Activated CD4-positive, CD25-positive, alpha-beta regulatory T cell treated with anti-CD3 and anti-CD28 coated beads, Interleukin-2, amount 50 U/mL, for 24 hours (primary cell): ENCODE data around the gene OTUD1.
"Not testable (repeated sequence)": the region's sequence is repeated elsewhere in the genome, so short reads cannot be mapped to it uniquely, and the experiment has no call there.

ENCODE experiments used
- ATAC-seq, 2 donors: fragments of 150-1000 bp; cut with Tn5 transposase; one replicate each; pipeline ENCODE4 v1.10.0; 2021; ENCODE audit warnings: mild to moderate bottlenecking in 1 of 2, moderate library complexity in 1 of 2

The OTUD1 gene, protein sequence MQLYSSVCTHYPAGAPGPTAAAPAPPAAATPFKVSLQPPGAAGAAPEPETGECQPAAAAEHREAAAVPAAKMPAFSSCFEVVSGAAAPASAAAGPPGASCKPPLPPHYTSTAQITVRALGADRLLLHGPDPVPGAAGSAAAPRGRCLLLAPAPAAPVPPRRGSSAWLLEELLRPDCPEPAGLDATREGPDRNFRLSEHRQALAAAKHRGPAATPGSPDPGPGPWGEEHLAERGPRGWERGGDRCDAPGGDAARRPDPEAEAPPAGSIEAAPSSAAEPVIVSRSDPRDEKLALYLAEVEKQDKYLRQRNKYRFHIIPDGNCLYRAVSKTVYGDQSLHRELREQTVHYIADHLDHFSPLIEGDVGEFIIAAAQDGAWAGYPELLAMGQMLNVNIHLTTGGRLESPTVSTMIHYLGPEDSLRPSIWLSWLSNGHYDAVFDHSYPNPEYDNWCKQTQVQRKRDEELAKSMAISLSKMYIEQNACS

DNA sequence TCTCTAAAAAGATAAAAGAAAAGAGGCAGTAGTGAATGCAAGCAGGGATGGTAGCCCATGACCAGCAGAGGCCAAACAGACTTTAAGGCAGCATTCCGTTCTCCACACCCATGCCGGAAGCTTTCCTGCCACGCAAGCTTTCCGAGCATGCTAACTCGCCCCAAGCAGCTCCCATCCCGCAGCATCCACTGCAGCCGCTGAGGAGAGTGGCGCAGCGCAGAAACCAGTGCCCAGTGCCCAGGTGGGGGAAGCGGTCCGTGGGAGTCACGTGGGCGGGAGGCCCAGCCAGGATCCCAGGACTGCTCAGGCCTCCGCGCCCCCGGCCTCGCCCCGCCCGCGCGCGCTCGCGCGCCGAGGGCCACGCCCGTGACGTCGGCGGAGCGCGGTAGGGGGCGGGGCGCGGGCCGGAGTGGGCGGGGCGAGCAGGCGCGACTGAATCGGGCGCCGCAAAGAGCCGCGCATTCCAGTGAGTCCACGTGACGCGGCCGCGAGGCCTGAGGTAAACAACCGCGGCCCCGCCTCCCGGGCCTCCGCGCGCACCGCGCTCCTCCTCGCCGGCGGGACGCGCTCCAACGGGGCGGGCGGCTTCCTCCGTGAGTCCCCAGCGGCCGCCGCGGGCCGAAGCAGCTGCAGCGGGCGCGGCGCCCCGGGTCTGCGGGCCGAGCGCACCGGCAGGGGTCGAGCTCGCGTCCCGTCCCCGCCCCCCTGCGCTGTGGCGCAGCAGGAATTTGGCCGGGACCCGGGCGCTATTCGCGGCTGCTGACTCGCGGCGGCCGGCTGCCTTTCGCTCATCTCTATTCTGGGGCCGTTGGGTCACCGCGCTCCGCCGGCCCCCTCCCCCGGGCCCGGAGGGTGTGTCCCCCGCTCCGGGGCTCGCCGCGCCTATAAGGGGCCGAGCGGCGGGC lies at the start of gene OTUD1:
TSS of gene OTUD1 (plus strand) at position 529 of the 905 bp plus-strand sequence. CDS start 383 bp downstream, outside the sequence.
- ATAC-seq: peak; percentile 84 to 86

DNA sequence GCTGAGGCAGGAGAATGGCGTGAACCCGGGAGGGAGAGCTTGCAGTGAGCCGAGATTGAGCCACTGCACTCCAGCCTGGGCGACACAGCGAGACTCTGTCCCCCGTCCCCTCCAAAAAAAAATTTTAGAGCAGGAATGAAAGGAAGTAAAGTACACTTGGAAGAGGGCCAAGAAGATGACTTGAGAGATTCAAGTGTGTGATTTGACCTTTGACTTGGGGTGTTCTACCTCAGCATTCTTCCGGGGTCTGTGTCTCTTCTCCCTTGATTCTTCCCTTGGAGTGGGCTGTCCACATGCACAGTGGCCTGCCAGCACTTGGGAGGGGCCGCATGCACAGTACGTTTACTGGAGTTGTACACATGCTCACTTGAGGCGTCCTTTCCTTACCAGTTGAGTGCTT lies 48.5 kb upstream of the OTUD1 start:
- not testable (repeated sequence) for ATAC-seq

- no peak for ATAC-seq
Measured at GRCh38 chr10:23390809-23391208, 48.1 kb upstream of the OTUD1 start.

DNA sequence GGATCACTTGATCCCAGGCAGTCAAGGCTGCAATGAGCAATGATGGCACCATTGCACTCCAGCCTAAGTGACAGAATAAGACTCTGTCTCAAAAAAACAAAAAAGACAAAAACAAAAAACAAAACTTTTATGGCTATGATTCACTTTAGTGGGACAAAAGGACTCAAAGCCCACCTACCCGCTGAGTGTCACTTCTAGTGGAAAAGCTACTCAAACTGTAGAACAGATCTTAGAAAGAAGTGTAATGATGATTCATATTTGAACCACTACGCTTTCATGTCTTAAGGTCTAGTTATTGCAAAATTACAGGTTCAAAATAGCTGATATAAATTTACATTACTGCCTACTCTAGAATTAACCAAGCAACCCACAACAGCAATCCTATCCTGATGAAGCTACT lies 47.1 kb upstream of the OTUD1 start:
- peak; percentile 89 for ATAC-seq

DNA sequence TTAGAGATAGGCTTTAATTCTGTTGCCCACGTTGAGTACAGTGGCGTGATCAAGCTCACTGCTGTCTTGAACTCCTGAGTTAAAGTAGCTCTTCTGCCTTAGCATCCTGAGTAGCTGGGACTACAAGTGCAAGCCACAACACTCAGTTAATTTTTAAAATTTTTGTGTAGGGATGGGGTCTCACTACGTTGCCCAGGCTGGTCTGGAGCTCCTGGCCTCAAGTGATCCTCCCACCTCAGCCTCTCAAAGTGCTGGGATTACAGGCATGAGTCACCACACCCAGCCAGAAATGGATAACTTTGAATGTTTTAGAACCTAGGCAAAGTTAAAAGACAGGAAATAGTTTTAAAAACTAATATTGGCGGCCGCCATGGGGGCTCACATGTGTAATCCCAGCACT lies 43.9 kb upstream of the OTUD1 start:
- ATAC-seq: no peak

- ATAC-seq: no peak
Measured at GRCh38 chr10:23396695-23397094, 42.2 kb upstream of the OTUD1 start.

DNA sequence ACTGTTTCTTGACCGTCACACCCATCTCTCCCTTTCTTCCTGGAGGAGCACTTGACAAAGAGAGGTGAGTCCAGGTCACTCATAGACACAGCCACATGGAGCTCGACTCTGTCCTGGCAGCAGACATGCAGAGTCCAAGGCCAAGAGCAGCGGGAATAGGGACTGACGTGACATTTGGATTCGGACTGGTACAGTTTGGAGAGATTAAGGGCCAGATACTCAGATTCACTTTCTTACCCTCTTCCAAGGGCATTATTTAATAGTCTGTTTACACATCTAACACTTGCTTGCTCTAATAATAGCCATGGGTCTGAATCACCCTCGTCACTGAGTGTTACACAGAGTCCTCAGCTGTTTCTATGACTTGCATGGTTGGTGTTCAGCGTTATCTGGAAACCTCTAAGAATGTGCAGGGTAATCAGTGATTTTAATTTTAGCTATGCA lies 39.2 kb upstream of the OTUD1 start:
- ATAC-seq: no peak

- no peak for ATAC-seq
Measured at GRCh38 chr10:23402856-23403255, 36.0 kb upstream of the OTUD1 start.

DNA sequence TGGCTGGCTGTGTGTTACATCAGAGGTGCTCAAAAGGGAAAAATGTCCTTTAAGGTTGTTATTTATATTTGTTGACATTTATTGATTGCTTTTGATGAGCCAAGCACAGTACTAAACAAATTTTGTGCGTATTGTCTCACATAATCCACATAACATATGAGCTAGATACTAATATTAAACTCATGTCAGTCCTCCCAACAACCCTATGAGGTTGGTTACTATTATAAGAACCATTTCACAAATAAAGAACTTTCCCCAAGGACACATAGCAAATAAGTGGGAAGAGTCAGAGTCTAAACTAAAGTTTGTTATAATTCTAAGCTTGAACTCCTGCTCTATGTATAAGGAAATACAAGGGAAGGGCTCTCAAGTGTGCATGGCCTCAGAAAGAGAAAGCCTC lies 35.6 kb upstream of the OTUD1 start:
- no peak for ATAC-seq

- ATAC-seq: no peak
Measured at GRCh38 chr10:23403719-23404118, 35.2 kb upstream of the OTUD1 start.

- ATAC-seq: no peak
Measured at GRCh38 chr10:23404461-23404980, 34.4 kb upstream of the OTUD1 start.

GRCh38 chr10:23405540-23405939 lies 33.3 kb upstream of the OTUD1 start:
- ATAC-seq: no peak

GRCh38 chr10:23406409-23406808 lies 32.5 kb upstream of the OTUD1 start:
- ATAC-seq: no peak

DNA sequence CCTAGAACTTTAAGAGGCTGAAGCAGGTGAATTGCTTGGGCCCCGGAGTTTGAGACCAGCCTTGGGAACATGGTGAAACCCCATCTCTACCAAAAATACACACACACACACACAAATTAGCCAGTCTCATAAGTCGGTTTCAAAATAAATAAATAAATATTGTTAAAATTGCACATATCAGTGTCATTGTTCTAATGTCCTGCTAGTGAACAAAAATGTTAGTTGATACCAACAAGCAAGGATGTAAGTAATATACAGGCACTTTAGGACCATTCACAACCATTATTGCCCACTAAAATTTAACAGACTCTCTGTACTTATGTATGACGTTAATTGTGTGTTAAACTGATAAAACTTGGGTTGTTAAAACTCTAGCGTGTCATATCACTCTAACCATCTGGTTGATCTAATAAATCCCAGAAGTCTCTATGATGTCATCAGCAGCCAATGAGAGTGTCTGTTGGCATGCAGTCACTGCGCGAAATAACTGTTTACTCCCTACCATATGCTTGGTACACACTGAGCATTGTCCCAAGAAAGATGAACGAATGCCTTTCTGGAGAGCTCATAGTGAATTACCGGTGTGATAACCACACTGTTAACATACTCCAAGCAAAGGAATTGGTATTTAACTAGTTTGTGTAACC lies 30.4 kb upstream of the OTUD1 start:
- ATAC-seq: no peak

DNA sequence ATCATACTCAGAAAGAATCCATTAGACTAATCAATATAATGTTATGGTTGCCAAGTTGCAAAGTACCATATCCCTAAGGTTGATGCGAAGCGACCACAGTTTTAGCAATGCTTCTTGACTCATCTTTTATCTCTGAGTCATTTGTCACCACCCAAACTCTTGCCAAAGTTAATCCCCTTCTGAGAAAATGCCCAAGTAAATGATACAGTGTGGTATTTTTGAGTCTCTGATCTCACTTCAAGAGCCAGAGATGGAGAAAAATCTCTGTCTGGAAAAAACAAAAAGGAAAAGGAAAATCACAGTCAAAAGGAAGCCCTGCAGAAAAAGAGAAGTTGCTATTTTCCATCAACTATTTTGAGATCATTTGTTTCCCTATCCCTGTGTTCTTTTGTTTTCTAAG lies 26.7 kb upstream of the OTUD1 start:
- peak; percentile 65 to 71 for ATAC-seq

GRCh38 chr10:23413629-23414089 lies 25.2 kb upstream of the OTUD1 start:
- peak; percentile 70 to 74 for ATAC-seq

DNA sequence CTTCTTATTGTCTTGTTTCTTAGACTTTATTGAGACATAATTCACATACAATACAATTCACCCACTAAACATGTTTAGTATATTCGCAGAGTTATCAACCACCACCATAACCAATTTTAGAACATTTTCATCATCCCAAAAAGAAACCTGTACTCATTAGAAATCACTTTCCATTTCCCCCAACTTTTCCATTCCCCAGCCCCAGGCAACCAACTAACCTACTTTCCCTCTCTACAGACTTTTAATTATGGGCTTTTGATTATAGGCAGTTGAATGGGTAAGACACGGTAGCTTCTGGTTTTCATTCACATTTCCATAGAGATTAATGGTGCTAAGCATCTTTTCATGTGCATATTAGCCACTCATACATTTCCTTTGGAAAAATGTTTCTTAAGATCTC lies 24.2 kb upstream of the OTUD1 start:
- no peak for ATAC-seq

GRCh38 chr10:23417254-23417653 lies 21.6 kb upstream of the OTUD1 start:
- no peak for ATAC-seq

GRCh38 chr10:23418051-23418681 lies 20.7 kb upstream of the OTUD1 start:
- ATAC-seq: no peak

DNA sequence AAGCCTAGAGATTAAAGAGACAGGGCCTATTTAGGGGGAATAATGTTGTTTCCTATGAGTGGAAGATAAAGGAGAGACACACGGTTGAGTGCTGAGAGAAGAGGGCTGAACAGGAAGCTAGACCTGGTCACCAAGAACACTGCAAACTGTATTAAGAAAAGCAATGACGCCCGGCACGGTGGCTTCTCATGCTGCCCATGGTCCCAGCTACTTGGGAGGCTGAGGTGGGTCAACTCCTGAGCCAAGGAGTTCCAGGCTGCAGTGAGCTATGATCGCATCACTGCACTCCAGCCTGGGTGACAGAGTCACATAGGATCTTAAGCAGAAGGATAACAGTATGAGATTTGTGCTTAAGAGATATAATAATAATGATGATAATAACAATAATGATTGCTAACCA lies 19.7 kb upstream of the OTUD1 start:
- ATAC-seq: no peak

DNA sequence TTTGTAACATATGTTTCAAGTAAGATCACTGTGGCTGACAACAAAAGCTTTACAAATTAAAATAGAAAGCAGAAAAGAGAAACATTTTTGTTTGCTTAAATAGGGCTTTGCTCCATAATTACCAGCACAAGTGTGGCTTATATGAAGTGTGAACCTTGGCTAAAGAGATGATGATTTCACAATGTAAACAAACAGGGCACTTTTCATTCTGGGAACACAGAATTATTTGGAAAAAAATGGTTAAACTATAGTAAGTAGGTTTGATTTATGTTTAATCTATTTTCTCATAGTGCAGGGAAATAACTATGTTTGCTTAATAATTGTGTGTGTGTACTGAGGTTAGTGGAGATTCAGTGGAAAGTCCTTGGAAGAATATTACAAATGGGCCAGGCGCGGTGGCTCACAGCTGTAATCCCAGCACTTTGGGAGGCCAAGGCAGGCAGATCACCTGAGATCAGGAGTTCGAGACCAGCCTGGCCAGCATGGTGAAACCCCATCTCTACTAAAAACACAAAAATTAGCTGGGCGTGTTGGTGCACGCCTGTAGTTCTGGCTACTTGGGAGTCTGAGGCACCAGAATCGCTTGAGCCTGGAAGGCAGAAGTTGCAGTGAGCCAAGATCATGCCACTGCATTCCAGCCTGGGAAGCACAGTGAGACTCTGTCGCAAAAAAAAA lies 19.1 kb upstream of the OTUD1 start:
- ATAC-seq: no peak

- ATAC-seq: no peak
Measured at GRCh38 chr10:23421397-23421796, 17.5 kb upstream of the OTUD1 start.
